HEK293T (cell line): ENCODE data around the gene NDUFA13.

Source experiments
- CTCF ChIA-PET: fragments of 350-600 bp; formaldehyde crosslinking; extraction: SDS; loops from one replicate; lab custom pipeline; 2021; ENCODE audit warnings: antibody characterized with exemption, inconsistent platforms; lab: Yijun Ruan, JAX
- POLR2A ChIA-PET: fragments of 350-600 bp; formaldehyde crosslinking; extraction: SDS; loops from one replicate; lab custom pipeline; 2020; ENCODE audit warnings: antibody characterized with exemption, inconsistent platforms; lab: Yijun Ruan, JAX
- DNase-seq: peaks from one replicate; pipeline ENCODE4 v3.0.0; 2012; ENCODE audit warnings: mixed read lengths; ENCODE audit errors: extremely low spot score
- ARNT ChIP-seq: fragments of 450-650 bp; IDR thresholded peaks from 2 replicates; pipeline ENCODE4 v1.6.1; 2017; ENCODE audit warnings: mild to moderate bottlenecking
- BHLHE40 ChIP-seq: fragments of 450-650 bp; IDR thresholded peaks from 2 replicates; pipeline ENCODE4 v1.6.1; 2016; ENCODE audit warnings: mild to moderate bottlenecking, moderate library complexity, borderline replicate concordance
- CTBP1 ChIP-seq: fragments of 450-650 bp; IDR thresholded peaks from 2 replicates; pipeline ENCODE4 v1.6.1; 2016; ENCODE audit warnings: borderline replicate concordance
- ELF4 ChIP-seq: fragments of 450-650 bp; IDR thresholded peaks from 2 replicates; pipeline ENCODE4 v1.6.1; 2017; ENCODE audit warnings: antibody characterized with exemption
- FOXA1 ChIP-seq: fragments of 450-650 bp; IDR thresholded peaks from 2 replicates; pipeline ENCODE4 v1.6.1; 2016; ENCODE audit warnings: mild to moderate bottlenecking
- FOXK2 ChIP-seq: fragments of 450-650 bp; IDR thresholded peaks from 2 replicates; pipeline ENCODE4 v1.6.1; 2016; ENCODE audit warnings: mild to moderate bottlenecking
- FOXM1 ChIP-seq: fragments of 450-650 bp; IDR thresholded peaks from 2 replicates; pipeline ENCODE4 v1.6.1; 2017; ENCODE audit warnings: mild to moderate bottlenecking, borderline replicate concordance
- HDGF ChIP-seq: fragments of 450-650 bp; IDR thresholded peaks from 2 replicates; pipeline ENCODE4 v1.6.1; 2017; ENCODE audit warnings: antibody characterized with exemption, borderline replicate concordance
- L3MBTL2 ChIP-seq: fragments of 450-650 bp; conservative IDR thresholded peaks from 2 replicates; pipeline ENCODE4 v1.6.1; 2016; ENCODE audit warnings: mild to moderate bottlenecking
- LEF1 ChIP-seq: fragments of 450-650 bp; IDR thresholded peaks from 2 replicates; pipeline ENCODE4 v1.6.1; 2017; ENCODE audit warnings: mild to moderate bottlenecking, borderline replicate concordance
- NFRKB ChIP-seq: fragments of 450-650 bp; IDR thresholded peaks from 2 replicates; pipeline ENCODE4 v1.6.1; 2016; ENCODE audit warnings: mild to moderate bottlenecking, moderate library complexity
- PKNOX1 ChIP-seq: fragments of 450-650 bp; IDR thresholded peaks from 2 replicates; pipeline ENCODE4 v1.6.1; 2016
- SP1 ChIP-seq: fragments of 450-650 bp; IDR thresholded peaks from 2 replicates; pipeline ENCODE4 v1.6.1; 2017
- SUZ12 ChIP-seq: fragments of 450-650 bp; IDR thresholded peaks from 2 replicates; pipeline ENCODE4 v1.6.1; 2016; ENCODE audit warnings: mild to moderate bottlenecking
- TARDBP ChIP-seq: fragments of 450-650 bp; IDR thresholded peaks from 2 replicates; pipeline ENCODE4 v1.6.1; 2016
- ZNF384 ChIP-seq: fragments of 450-650 bp; IDR thresholded peaks from 2 replicates; pipeline ENCODE4 v1.6.1; 2016

The NDUFA13 gene

GRCh38 chr19:19529783-19530422 is 13.9 kb downstream of the NDUFA13 start:
- ChIA-PET POLR2A (interaction anchor here (1.5 to 1.9 kb wide), 2 partner anchors 14 to 246 kb away, joined by 3 to 6 read pairs; partner anchors contain the start of genes NDUFA13 and TSSK6), CTCF (interaction anchor here (0.7 to 1.5 kb wide), 3 partner anchors 23 to 696 kb away, joined by 3 read pairs; partner anchors contain the start of gene GMIP)
- no peak for DNase-seq
- TF ChIP-seq LEF1, result no peak
- no peak for TF ChIP-seq ELF4
- TF ChIP-seq SP1, result no peak
- no peak for TF ChIP-seq SUZ12
- TF ChIP-seq FOXM1, result no peak
- no peak for TF ChIP-seq TARDBP
- TF ChIP-seq L3MBTL2, result no peak

GRCh38 chr19:19530423-19530804 is 14.4 kb downstream of the NDUFA13 start:
- TF ChIP-seq FOXM1 (no peak), ZNF384 (no peak), FOXK2 (no peak), SP1 (no peak), ELF4 (no peak), LEF1 (no peak), NFRKB (no peak), CTBP1 (no peak), TARDBP (no peak), SUZ12 (no peak), PKNOX1 (no peak)
- no peak for DNase-seq
- ChIA-PET CTCF (interaction anchor here (0.7 to 1.5 kb wide), 3 partner anchors 22 to 696 kb away, joined by 3 read pairs; partner anchors contain the start of gene GMIP), POLR2A (interaction anchor here (1.5 to 1.9 kb wide), 2 partner anchors 14 to 246 kb away, joined by 3 to 6 read pairs; partner anchors contain the start of genes NDUFA13 and TSSK6)

GRCh38 chr19:19530889-19531288 is 14.9 kb downstream of the NDUFA13 start:
- POLR2A ChIA-PET, result interaction anchor here (1.5 to 1.9 kb wide), 2 partner anchors 15 to 245 kb away, joined by 3 to 6 read pairs; partner anchors contain the start of genes NDUFA13 and TSSK6
- DNase-seq, result no peak
- CTCF ChIA-PET, result interaction anchor here (0.9 to 1.5 kb wide), 2 partner anchors 22 to 113 kb away, joined by 3 read pairs; partner anchors contain the start of gene GMIP
- TF ChIP-seq LEF1, result no peak
- no peak for TF ChIP-seq ELF4
- no peak for TF ChIP-seq FOXA1
- TF ChIP-seq ZNF384, result no peak
- no peak for TF ChIP-seq ARNT
- no peak for TF ChIP-seq SP1
- no peak for TF ChIP-seq L3MBTL2
- TF ChIP-seq NFRKB, result no peak
- TF ChIP-seq TARDBP, result no peak
- no peak for TF ChIP-seq BHLHE40
- no peak for TF ChIP-seq SUZ12
- no peak for TF ChIP-seq FOXM1
- TF ChIP-seq PKNOX1, result no peak
- no peak for TF ChIP-seq CTBP1
- no peak for TF ChIP-seq HDGF
- no peak for TF ChIP-seq FOXK2

- POLR2A ChIA-PET, result interaction anchor here (0.9 to 1.0 kb wide), 2 partner anchors 16 to 22 kb away, joined by 3 to 4 read pairs; partner anchors contain the start of genes NDUFA13 and TSSK6
- no peak for TF ChIP-seq SP1
- TF ChIP-seq HDGF, result no peak
- no peak for TF ChIP-seq FOXM1
- no peak for TF ChIP-seq FOXK2
- TF ChIP-seq CTBP1, result no peak
- no peak for TF ChIP-seq FOXA1
- no peak for TF ChIP-seq L3MBTL2
- no peak for TF ChIP-seq PKNOX1
- no peak for TF ChIP-seq ARNT
- CTCF ChIA-PET, result interaction anchor here (0.6 to 2.3 kb wide), 6 partner anchors 13 to 112 kb away, joined by 3 to 40 read pairs (median 6); no protein-coding TSS in a partner anchor
- DNase-seq, result peak; percentile 82
Observed at GRCh38 chr19:19531951-19532805, 16.2 kb downstream of the NDUFA13 start.

GRCh38 chr19:19532806-19533701 is 17.0 kb downstream of the NDUFA13 start:
- no peak for TF ChIP-seq SUZ12
- TF ChIP-seq L3MBTL2, result no peak
- 0 out of 2 replicates have a peak, but pooled peaks have one; percentile 6 for TF ChIP-seq PKNOX1
- no peak for TF ChIP-seq FOXM1
- CTCF ChIA-PET, result interaction anchor here (0.7 to 2.3 kb wide), 3 partner anchors 20 to 111 kb away, joined by 3 to 40 read pairs (median 6); no protein-coding TSS in a partner anchor
- no peak for DNase-seq
- POLR2A ChIA-PET, result interaction anchor here (0.9 to 1.0 kb wide), 2 partner anchors 17 to 21 kb away, joined by 3 to 4 read pairs; partner anchors contain the start of genes NDUFA13 and TSSK6
